NCI-H2107 (cell line): Measurements from ENCODE around the gene NMT1.

Experiments
- DNase-seq: peaks from one replicate; lab custom pipeline; 2025; lab: John Stamatoyannopoulos, UW

Gene NMT1

DNA sequence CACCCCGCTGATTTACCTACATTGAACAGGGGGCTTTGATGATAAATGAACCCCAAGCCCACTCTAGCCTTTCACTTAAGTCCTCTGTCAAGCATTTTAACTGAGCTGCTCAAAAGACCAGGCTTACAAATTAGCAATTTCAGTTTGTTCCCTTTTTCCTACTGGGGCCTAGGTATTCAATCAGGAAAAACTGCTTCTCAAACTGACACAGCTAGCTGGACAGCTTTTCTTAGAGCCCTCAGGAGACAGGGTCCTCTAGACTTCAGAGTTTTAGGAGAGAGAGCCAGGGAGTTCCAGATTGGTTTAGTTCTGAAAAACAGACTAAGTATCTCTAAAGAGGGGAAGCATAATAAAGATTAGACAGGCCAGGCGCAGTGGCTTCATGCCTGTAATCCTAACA is 94.4 kb downstream of the NMT1 start:
- DNase-seq, result no peak

DNA sequence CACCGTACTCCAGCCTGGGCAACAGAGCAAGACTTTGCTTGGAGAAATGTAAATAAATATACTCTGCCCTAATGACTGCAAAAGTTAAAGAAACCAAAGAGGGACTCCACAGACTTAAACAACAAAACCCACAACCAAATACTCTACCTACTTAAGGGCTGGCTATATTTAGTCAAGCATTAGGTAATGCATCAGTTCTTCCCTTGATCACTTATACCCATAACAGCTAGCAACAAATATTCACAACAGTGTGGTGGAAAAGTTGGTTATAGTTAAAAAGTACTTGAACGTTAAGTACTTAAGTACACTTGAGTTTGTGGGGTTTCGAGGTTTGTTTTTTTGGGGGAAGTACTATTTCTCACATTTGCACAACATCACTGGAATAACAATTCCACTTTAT is 95.1 kb downstream of the NMT1 start:
- DNase-seq, result no peak
